Activated T-cell treated with anti-CD3 and anti-CD28 coated beads, Interleukin-2, amount 50 U/mL, for 4 hours (primary cell): Measurements from ENCODE around the gene ZMYND8. TPM values are rescaled to one million over a fixed set of nuclear protein-coding genes. Genes with fewer than 3 reads are reported as not detected.
"Not testable (repeated sequence)": the region's sequence is repeated elsewhere in the genome, so short reads cannot be mapped to it uniquely, and the experiment has no call there.

Experiments used
- ATAC-seq, 2 donors: fragments of 200-7000 bp; cut with Tn5 transposase; one replicate each; pipeline ENCODE4 v1.10.0; 2021
- DNase-seq: peaks from one replicate; pipeline ENCODE4 v3.0.0-alpha.2; 2020
- H3K27me3 Mint-ChIP-seq: one replicate; pipeline ENCODE4 v1.8.0; 2021; ENCODE audit warnings: low read depth, mixed read lengths
- H3K36me3 Mint-ChIP-seq: one replicate; pipeline ENCODE4 v1.8.0; 2022; ENCODE audit warnings: mixed read lengths; ENCODE audit not compliant: insufficient read depth
- H3K4me1 Mint-ChIP-seq: one replicate; pipeline ENCODE4 v1.8.0; 2021; ENCODE audit warnings: low read depth, mixed read lengths
- H3K4me3 Mint-ChIP-seq: one replicate; pipeline ENCODE4 v1.8.0; 2021; ENCODE audit warnings: mild to moderate bottlenecking, moderate library complexity, mixed read lengths
- H3K9me3 Mint-ChIP-seq: one replicate; pipeline ENCODE4 v1.8.0; 2021; ENCODE audit warnings: mixed read lengths
- total RNA-seq, 3 donors: library from RNA; stranded (reverse); gene quantifications; one replicate each; pipeline ENCODE4 v1.2.1, GENCODE V29; 2021

The ZMYND8 gene
- total RNA-seq, 3 donors from 2014 or later = 15.6 to 18.7 (median 17.5) TPM

DNA sequence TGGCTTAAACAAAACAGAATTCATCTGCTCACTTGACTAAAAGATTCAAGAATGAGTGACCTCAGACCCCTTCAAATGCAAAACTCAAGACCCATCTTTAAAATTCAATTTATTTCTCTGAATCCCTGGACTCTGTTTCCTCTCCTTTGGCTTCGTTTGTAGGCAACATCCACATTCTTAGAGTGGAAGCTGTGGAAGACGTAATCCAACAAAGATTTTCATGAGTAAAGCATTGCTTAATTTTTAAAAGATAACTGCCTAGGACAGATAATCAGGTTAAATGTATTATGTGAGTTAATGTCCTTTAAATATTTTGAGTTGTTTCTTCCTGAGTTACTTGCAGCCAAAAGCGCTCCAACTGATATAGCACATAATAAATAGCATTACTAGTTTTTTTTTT is 164.5 kb downstream of the ZMYND8 start:
- ATAC-seq (no peak), DNase-seq (no peak)
- Mint-ChIP-seq H3K9me3 (no peaks in the 10 kb centered on the region), H3K4me3 (no peak overlapping the region), H3K36me3 (no peaks in the 10 kb centered on the region), H3K4me1 (peaks cover 14% of the 10 kb centered on the region), H3K27me3 (peaks cover 20% of the 10 kb centered on the region)

DNA sequence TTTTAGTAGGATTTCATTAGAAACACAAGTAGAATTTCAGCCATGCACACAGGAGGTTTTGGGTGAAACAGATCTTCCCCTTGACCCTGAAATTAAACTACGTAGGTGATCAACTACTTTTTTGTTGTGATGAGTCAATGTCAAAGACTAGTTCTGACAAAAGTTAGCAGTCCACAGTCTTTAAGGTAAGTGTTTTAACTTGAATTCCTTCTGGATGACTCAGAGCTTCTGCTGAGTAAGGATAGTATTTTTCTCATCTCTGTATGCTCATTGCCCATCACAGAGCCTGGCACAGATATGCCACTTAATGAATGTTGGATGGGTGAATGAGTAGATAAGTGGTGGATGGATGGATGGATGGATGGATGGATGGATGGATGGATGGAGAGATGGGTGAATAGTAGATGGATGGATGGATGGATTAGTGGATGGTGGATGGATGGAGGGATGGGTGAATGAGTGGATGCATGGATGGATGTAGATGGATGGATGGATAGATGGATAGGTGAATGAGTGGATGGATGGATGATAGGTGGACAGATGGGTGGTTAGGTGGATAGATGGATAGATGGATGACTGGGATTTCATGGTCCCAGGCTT is 165.3 kb downstream of the ZMYND8 start:
- peaks cover 18% of the 10 kb centered on the region for H3K27me3 Mint-ChIP-seq
- H3K4me1 Mint-ChIP-seq = peaks cover 8% of the 10 kb centered on the region
- no peaks in the 10 kb centered on the region for H3K9me3 Mint-ChIP-seq
- DNase-seq (no peak), ATAC-seq (peak; percentile 60 to 66)
- no peak overlapping the region for H3K4me3 Mint-ChIP-seq
- H3K36me3 Mint-ChIP-seq = no peaks in the 10 kb centered on the region

DNA sequence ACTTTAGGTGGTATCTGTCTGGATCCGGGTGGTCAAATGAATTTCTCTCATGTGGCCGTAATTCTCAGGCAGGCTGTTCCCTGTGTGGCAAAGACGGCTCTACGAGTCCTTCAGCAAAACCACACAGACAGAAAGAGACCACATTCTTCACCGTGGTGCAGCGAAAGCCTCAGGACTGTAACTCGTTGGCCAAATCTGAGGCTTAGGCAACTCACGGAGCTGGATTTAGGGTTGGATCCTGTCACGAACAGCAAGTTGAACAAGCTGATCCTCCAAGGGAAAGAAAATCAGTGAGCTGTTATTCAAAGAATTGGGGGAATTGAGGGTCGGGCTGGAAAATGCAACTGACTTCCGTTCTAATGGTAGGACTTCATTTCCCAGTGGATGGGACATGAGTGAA is 167.4 kb downstream of the ZMYND8 start:
- ATAC-seq = no peak
- H3K27me3 Mint-ChIP-seq = peaks cover 16% of the 10 kb centered on the region
- H3K4me3 Mint-ChIP-seq = no peak overlapping the region
- H3K9me3 Mint-ChIP-seq = no peaks in the 10 kb centered on the region
- no peaks in the 10 kb centered on the region for H3K36me3 Mint-ChIP-seq
- no peak for DNase-seq
- peaks cover 8% of the 10 kb centered on the region for H3K4me1 Mint-ChIP-seq

DNA sequence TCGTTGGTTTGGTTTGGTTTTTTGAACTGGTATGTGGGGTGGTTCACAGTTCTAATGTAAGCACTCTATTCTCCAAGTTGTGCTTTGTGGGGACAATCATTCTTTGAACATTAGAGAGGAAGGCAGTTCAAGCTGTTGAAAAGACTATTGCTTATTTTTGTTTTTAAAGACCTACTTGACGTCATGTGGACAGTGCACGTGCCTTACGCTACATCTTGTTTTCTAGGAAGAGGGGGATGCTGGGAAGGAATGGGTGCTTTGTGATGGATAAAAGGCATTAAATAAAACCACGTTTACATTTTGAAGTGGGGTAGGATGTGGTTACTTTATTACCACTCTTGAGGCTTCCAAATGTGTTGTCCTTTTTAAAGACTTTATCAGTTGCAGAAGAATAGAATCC is 168.0 kb downstream of the ZMYND8 start:
- H3K36me3 Mint-ChIP-seq = no peaks in the 10 kb centered on the region
- DNase-seq = no peak
- ATAC-seq = no peak
- no peaks in the 10 kb centered on the region for H3K9me3 Mint-ChIP-seq
- H3K4me1 Mint-ChIP-seq = peaks cover 8% of the 10 kb centered on the region
- peaks cover 16% of the 10 kb centered on the region for H3K27me3 Mint-ChIP-seq
- no peak overlapping the region for H3K4me3 Mint-ChIP-seq

DNA sequence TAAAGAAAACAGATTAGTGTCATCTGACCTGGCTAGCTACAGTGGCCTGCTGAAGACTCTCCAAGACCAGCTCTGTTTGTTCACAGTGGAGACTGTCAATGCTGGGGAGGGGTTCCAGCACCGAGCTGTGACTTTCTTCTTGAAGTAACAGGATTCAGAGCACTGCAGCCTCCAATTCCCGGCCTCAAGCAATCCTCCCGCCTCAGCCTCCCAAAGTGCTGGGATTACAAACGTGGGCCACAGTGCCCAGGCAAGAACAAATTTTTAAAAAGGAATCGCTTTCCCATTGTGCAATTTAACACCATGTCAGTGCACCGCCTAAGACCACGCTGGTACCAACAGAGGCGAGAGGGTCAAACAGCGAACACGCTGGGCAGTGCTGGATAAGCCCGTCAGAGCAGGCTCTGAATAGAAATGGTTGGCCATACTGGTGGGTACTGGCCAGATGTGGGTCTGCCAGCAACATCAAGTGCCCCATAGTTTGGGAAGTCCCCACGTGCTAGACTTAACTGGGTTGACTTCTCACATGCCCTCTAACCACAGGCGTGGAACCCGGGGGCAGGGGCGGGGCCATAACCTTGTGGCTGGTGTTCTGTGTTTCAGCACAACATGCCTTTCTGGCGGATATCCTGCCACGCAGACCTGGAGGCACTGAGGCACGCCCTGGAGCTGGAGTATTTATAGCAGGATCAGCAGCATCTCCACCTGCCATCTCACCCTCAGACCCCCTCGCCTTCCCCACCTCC is 168.9 kb downstream of the ZMYND8 start:
- H3K4me3 Mint-ChIP-seq = no peak overlapping the region
- H3K9me3 Mint-ChIP-seq = no peaks in the 10 kb centered on the region
- no peak for ATAC-seq
- no peak for DNase-seq
- peaks cover 12% of the 10 kb centered on the region for H3K27me3 Mint-ChIP-seq
- H3K36me3 Mint-ChIP-seq = no peaks in the 10 kb centered on the region
- H3K4me1 Mint-ChIP-seq = peaks cover 8% of the 10 kb centered on the region

DNA sequence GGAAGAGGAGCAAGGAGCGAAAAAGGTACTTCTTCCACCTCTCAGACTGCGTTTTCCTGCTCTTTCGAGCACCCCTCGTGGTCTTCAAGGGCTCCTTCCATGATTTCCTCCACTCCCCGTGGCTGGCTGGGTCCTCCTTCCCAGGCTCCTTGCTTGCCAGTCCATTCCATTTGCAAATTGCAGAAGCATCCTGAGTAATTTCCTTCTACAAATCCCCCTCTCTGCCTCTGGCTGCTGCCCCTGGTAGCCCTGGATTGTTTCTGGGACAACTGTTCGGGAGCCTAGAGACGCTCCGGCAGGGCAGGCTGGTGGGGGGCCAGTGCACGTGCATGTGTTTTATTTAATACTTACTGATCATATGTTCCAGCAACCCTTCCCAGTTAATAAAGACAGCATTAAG is 173.1 kb downstream of the ZMYND8 start:
- peaks cover 5% of the 10 kb centered on the region for H3K4me1 Mint-ChIP-seq
- H3K27me3 Mint-ChIP-seq = peaks cover under 1% of the 10 kb centered on the region
- H3K36me3 Mint-ChIP-seq = no peaks in the 10 kb centered on the region
- ATAC-seq (no peak), DNase-seq (no peak)
- peaks cover 3% of the 10 kb centered on the region for H3K9me3 Mint-ChIP-seq
- no peak overlapping the region for H3K4me3 Mint-ChIP-seq

DNA sequence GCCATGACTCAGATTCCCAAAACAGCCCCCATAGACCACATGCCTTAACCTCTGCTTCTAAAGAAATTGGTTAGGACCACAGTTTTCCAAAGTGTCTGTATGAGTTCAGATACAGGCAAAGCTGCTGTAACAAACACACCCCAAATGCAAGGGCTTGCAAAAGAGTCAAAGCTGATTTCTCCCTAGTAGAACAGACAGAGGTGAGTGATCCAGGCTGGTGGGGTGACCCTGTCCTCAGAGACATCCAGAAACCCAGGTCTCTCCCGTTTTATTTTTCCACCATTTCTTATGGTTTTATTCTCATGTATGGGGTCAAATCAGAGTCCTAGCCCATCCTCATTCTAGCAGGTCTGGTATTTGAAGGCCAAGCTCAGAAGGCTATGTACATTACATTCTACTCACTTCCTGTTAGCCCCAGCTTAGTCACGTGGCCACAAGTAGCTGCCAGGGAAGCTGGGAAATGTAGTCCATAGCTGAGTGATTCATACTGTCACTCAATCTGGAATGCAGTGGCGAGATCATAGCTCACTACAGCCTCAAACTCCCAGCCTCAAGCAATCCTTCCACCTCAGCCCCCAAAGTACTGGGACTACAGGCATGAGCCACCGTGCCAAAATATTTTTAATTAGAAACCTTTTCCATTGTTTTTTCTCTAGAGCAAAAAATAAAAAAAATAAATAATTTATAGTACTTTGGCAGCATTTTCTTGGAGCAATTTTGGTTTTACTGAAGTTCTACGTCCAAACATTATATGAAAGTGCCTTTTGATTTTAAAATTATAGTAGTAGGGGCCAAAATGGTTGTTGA is 175.2 kb downstream of the ZMYND8 start:
- H3K36me3 Mint-ChIP-seq = no peaks in the 10 kb centered on the region
- peaks cover 3% of the 10 kb centered on the region for H3K9me3 Mint-ChIP-seq
- DNase-seq (no peak), ATAC-seq (peak; percentile 50 to 77)
- no peak overlapping the region for H3K4me3 Mint-ChIP-seq
- no peaks in the 10 kb centered on the region for H3K4me1 Mint-ChIP-seq
- H3K27me3 Mint-ChIP-seq = no peaks in the 10 kb centered on the region

DNA sequence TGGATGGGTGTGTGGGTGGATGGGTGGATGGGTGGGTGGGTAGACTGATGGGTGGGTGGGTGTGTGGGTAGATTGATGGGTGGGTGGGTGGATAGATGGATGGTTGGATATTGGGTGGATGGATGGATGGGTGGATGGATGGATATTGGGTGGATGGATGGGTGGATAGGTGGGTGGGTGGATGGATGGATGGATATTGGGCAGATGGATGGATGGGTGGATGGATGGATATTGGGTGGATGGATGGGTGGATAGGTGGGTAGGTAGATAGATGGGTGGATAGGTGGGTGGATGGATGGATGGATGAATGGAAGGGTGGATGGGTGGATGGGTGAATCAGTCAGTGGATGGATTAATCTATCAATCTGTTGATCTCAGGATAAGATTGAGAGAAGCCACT is 177.2 kb downstream of the ZMYND8 start:
- no peak overlapping the region for H3K4me3 Mint-ChIP-seq
- no peaks in the 10 kb centered on the region for H3K36me3 Mint-ChIP-seq
- peaks cover 3% of the 10 kb centered on the region for H3K9me3 Mint-ChIP-seq
- ATAC-seq (no peak), DNase-seq (no peak)
- peaks cover 5% of the 10 kb centered on the region for H3K27me3 Mint-ChIP-seq
- H3K4me1 Mint-ChIP-seq = no peaks in the 10 kb centered on the region

DNA sequence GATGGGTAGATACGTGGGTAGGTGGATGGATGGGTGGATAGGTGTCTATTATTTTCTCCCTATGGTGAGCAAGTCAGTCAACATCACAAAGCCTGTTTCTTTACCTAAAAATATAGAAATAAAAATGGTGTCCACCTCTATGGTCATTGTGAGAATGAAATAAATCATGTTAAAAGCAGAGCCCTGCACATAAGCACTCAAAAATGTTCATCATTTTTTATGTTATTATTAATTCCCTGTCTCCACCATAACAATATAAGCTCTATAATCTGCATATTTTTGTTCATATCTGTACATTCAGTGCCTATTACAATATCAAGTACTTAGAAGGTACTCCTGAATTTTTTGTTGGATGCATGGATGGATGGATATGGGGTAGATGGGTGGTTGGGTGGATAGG is 177.6 kb downstream of the ZMYND8 start:
- no peak overlapping the region for H3K4me3 Mint-ChIP-seq

DNA sequence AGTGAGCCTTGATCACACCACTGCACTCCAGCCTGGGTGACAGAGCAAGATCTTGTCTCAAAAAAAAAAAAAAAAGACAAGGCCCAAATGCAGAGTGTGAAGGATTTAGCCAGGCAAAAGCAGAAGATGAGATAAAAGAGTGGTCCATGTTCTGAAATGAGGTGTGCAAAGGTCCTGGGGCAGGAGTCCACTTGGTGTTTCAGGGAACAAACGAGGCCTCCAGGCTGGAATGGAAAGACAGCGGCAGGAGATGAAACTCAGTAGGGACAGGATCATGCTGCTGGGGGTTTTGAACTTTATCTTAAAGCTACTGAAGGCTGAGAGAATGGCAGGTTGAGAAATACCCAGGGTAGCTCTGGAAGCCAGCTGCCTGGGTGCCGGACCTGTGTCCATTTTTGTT is 178.2 kb downstream of the ZMYND8 start:
- no peak for ATAC-seq
- Mint-ChIP-seq H3K4me1 (no peaks in the 10 kb centered on the region), H3K27me3 (peaks cover 5% of the 10 kb centered on the region), H3K4me3 (no peak overlapping the region), H3K36me3 (no peaks in the 10 kb centered on the region), H3K9me3 (peaks cover 3% of the 10 kb centered on the region)
- no peak for DNase-seq

More for the DNA sequence above, 177.6 kb downstream of the ZMYND8 start:
- peaks cover 3% of the 10 kb centered on the region for H3K9me3 Mint-ChIP-seq
- ATAC-seq = no peak
- peaks cover 5% of the 10 kb centered on the region for H3K27me3 Mint-ChIP-seq
- no peaks in the 10 kb centered on the region for H3K4me1 Mint-ChIP-seq
- DNase-seq = no peak
- H3K36me3 Mint-ChIP-seq = no peaks in the 10 kb centered on the region

DNA sequence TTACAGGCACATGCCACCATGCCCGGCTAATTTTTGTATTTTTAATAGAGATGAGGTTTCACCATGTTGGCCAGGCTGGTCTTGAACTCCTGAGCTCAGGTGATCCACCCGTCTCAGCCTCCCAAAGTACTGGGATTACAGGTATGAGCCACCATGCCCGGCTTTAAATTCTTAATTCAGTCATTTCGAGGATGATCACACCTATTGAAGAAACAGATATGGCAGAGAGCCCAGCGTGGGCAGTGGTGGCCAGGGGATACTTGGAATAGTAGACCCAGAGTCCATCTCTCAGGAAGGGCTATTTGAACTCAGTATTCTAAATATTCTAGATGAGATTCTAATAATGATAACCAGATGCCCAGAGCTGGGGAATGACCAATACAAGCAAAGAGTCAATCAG is 180.3 kb downstream of the ZMYND8 start:
- not testable (repeated sequence) for H3K36me3 Mint-ChIP-seq, H3K4me1 Mint-ChIP-seq, DNase-seq, H3K9me3 Mint-ChIP-seq, H3K27me3 Mint-ChIP-seq, ATAC-seq, H3K4me3 Mint-ChIP-seq

DNA sequence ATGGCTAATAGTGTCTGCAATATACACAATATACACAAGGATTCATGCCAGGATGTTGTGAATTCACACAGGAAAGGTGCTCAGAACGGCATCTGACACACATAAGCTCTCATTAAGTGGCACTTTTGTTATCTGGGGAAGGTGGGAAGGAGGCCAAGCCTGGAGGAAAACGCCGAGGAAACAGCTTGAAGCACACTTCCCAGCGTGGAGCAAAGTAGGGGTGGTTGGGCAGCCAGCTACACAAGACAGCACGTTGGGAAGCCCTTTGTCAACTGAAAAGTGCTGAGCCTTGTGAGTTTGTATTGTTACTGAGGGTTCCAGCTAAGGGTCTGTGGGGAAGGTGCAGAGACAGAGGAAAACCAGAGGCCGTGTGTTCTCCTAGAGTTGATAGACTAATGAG is 181.0 kb downstream of the ZMYND8 start:
- ATAC-seq = no peak
- no peaks in the 10 kb centered on the region for H3K36me3 Mint-ChIP-seq

DNA sequence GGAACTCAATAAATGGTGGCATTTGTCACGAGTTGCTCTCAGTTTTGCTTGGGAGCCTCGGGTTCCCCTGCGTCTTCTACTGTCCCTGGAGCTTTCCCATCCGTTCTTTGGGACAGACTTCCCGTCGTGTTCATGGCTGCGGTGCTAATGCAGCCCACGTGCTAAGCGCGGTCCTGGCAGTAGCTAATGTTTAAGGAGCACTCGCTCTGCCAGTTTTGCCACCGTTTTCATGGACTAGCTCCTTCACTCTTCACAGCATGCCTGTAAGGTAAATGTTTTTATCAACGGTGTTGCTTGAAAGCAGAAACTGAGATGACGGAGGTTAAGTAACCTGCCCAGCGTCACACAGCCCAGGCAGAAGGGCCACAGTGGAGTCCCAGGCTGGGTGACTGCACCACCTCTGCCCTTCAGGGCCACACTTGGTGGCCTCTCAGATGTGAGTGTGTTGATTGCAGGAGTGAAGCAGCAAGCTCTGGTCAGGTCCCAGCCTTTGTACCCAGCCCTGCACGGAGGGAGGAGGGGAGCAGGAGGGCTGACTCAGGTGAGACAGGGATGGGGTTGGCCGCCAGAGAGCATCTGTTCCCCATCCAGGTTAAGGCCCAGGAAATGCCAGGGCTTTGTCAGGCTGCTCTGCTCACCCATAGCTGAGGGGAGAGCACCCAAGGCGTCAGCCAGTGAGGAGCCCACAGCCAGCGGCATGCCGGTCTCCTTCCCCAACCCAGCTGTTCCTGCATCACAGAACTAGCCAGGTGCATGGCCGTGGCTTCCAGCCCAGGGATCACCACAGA is 181.8 kb downstream of the ZMYND8 start:
- Mint-ChIP-seq H3K4me1 (no peaks in the 10 kb centered on the region), H3K27me3 (peaks cover 15% of the 10 kb centered on the region), H3K9me3 (no peaks in the 10 kb centered on the region), H3K36me3 (no peaks in the 10 kb centered on the region), H3K4me3 (no peak overlapping the region)
- DNase-seq (no peak), ATAC-seq (no peak)

More for the DNA sequence above, 181.0 kb downstream of the ZMYND8 start:
- DNase-seq = no peak
- Mint-ChIP-seq H3K4me1 (no peaks in the 10 kb centered on the region), H3K4me3 (no peak overlapping the region), H3K9me3 (no peaks in the 10 kb centered on the region), H3K27me3 (peaks cover 14% of the 10 kb centered on the region)

DNA sequence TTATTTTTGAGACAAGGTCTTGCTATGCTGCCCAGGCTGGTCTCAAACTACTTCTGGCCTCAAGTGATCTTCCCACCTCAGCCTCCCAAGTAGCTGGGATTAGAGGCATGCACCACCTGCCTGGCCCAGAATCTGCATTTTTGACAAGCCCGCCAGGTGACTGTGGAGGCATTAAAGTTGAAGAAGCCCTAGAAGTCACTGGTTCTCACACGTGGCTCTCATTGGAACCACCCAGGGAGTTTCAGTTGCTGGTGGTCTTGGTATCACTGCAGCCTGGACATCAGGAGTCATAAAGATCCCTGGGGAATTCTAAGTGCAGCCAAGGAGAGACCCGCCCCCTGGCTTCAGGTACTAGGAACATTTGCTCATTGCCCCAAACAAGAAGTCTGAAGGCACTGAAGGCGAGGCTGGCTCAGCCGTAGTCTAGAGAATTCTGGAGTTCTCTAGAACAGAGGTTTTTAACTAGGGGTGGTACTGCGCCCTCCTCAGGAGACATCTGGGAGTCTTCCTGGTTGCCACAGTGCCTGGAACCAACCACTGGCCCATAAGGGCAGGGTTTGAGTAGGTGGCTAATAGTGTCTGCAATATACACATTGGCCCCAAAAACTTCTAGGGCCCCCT is 182.8 kb downstream of the ZMYND8 start:
- DNase-seq (no peak), ATAC-seq (no peak)
- Mint-ChIP-seq H3K4me3 (no peak overlapping the region), H3K27me3 (peaks cover 18% of the 10 kb centered on the region), H3K9me3 (no peaks in the 10 kb centered on the region), H3K4me1 (no peaks in the 10 kb centered on the region), H3K36me3 (no peaks in the 10 kb centered on the region)
